Measurements from ENCODE around the gene IL1RN. TPM values are rescaled to one million over a fixed set of nuclear protein-coding genes. Genes with fewer than 3 reads are reported as not detected.

Gene IL1RN
- polyA plus RNA-seq, 1 donor, result 0.39 TPM

GRCh38 chr2:113127646-113128570, 510 bp downstream of the IL1RN start:
- no peaks in the 10 kb centered on the region for H3K4me1 ChIP-seq (ENCODE audit: control insufficient read depth, insufficient read depth, low read length)
- no peaks in the 10 kb centered on the region for H3K27me3 ChIP-seq (ENCODE audit: control insufficient read depth, insufficient read depth, low read length)
- WGBS (ENCODE audit: insufficient coverage, low lambda C conversion rate), result no CpG with 5 or more reads among the region's 15 CpGs
- no peaks in the 10 kb centered on the region for H3K9me3 ChIP-seq (ENCODE audit: control insufficient read depth, low read depth, low read length)
- DNase-seq, result no peak
- H3K36me3 ChIP-seq (ENCODE audit: control insufficient read depth, insufficient read depth, low read length), result no peaks in the 10 kb centered on the region
- H3K27ac ChIP-seq (ENCODE audit: low read length), result no peak overlapping the region
- no peak overlapping the region for H3K4me3 ChIP-seq (ENCODE audit: low read length)

- Histone ChIP-seq H3K4me3 (ENCODE audit: low read length) (no peak overlapping the region), H3K4me1 (ENCODE audit: control insufficient read depth, insufficient read depth, low read length) (peaks cover 4% of the 10 kb centered on the region), H3K36me3 (ENCODE audit: control insufficient read depth, insufficient read depth, low read length) (no peaks in the 10 kb centered on the region), H3K27ac (ENCODE audit: low read length) (no peak overlapping the region), H3K27me3 (ENCODE audit: control insufficient read depth, insufficient read depth, low read length) (no peaks in the 10 kb centered on the region), H3K9me3 (ENCODE audit: control insufficient read depth, low read depth, low read length) (no peaks in the 10 kb centered on the region)
- DNase-seq, result no peak
- no CpG with 5 or more reads among the region's 2 CpGs for WGBS (ENCODE audit: insufficient coverage, low lambda C conversion rate)
Observed at GRCh38 chr2:113129519-113130078, 2.2 kb downstream of the IL1RN start.

DNA sequence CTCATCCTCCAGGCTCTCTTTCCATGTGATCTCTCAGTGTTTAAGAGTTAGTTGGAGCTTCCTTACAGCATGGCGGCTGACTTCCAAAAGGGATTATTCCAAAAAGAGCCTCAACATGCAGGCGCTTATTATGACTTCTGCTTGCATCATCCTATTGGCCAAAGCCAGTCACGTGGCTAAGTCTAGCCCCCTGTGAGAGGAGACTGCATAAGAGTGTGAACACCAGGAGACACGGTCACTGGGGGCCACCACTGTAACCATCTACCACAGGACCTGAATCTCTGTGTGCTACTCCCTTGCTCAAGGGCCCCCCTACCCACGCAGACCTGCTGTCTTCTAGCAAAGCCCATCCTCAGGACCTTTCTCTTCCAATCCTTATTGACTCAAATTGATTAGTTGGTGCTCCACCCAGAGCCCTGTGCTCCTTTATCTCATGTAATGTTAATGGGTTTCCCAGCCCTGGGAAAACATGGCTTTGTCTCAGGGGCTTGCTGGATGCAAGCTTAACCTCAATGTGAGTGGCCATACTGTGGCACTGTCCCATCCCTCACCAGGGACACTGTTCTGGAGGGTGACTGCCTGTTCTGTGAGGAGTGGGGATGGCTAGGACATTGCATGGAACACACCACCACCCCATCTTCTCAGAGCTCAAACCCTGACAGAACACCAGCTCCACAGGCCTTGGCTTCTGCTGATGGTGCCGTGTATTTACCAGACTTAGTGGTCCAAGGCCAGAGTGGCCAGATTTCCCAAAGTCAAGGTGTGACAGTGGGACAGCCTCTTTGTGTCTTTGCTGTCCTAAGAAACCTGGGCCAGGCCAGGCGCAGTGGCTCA, 4.2 kb downstream of the IL1RN start:
- Histone ChIP-seq H3K27ac (ENCODE audit: low read length) (no peak overlapping the region), H3K36me3 (ENCODE audit: control insufficient read depth, insufficient read depth, low read length) (no peaks in the 10 kb centered on the region), H3K4me1 (ENCODE audit: control insufficient read depth, insufficient read depth, low read length) (peaks cover 4% of the 10 kb centered on the region), H3K27me3 (ENCODE audit: control insufficient read depth, insufficient read depth, low read length) (no peaks in the 10 kb centered on the region), H3K4me3 (ENCODE audit: low read length) (no peak overlapping the region), H3K9me3 (ENCODE audit: control insufficient read depth, low read depth, low read length) (no peaks in the 10 kb centered on the region)
- WGBS (ENCODE audit: insufficient coverage, low lambda C conversion rate), result no CpG with 5 or more reads among the region's 7 CpGs
- no peak for DNase-seq

GRCh38 chr2:113132414-113133021, 5.1 kb downstream of the IL1RN start:
- Histone ChIP-seq H3K4me3 (ENCODE audit: low read length) (no peak overlapping the region), H3K27ac (ENCODE audit: low read length) (no peak overlapping the region), H3K36me3 (ENCODE audit: control insufficient read depth, insufficient read depth, low read length) (no peaks in the 10 kb centered on the region), H3K4me1 (ENCODE audit: control insufficient read depth, insufficient read depth, low read length) (peaks cover 4% of the 10 kb centered on the region), H3K27me3 (ENCODE audit: control insufficient read depth, insufficient read depth, low read length) (no peaks in the 10 kb centered on the region), H3K9me3 (ENCODE audit: control insufficient read depth, low read depth, low read length) (no peaks in the 10 kb centered on the region)
- WGBS (ENCODE audit: insufficient coverage, low lambda C conversion rate), result no CpG with 5 or more reads among the region's 17 CpGs
- no peak for DNase-seq

DNA sequence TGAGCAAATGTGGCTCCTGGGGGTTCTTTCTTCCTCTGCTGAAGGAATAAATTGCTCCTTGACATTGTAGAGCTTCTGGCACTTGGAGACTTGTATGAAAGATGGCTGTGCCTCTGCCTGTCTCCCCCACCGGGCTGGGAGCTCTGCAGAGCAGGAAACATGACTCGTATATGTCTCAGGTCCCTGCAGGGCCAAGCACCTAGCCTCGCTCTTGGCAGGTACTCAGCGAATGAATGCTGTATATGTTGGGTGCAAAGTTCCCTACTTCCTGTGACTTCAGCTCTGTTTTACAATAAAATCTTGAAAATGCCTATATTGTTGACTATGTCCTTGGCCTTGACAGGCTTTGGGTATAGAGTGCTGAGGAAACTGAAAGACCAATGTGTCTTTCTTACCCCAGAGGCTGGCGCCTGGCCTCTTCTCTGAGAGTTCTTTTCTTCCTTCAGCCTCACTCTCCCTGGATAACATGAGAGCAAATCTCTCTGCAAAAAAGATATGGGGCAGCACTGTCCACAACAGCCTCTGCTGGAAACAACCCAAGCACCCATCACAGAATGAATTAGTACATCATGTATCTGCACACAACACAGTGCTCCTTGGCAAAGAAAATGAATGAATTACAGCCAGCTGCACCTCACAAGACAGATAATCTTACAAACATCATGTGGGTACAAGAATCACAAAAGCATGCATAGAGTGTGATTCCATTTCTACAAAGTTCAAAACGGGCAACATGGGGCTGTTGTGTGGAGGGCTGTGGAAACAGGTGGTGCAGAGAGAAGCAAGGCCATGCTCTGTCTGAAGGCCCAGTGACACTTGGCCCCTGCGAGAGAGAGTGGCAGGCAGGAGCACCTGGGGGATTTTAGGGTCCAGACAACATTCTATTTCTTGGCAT, 6.6 kb downstream of the IL1RN start:
- Histone ChIP-seq H3K27ac (ENCODE audit: low read length) (no peak overlapping the region), H3K9me3 (ENCODE audit: control insufficient read depth, low read depth, low read length) (no peaks in the 10 kb centered on the region), H3K36me3 (ENCODE audit: control insufficient read depth, insufficient read depth, low read length) (no peaks in the 10 kb centered on the region), H3K27me3 (ENCODE audit: control insufficient read depth, insufficient read depth, low read length) (no peaks in the 10 kb centered on the region), H3K4me3 (ENCODE audit: low read length) (no peak overlapping the region), H3K4me1 (ENCODE audit: control insufficient read depth, insufficient read depth, low read length) (peaks cover 9% of the 10 kb centered on the region)
- WGBS (ENCODE audit: insufficient coverage, low lambda C conversion rate), result no CpG with 5 or more reads among the region's 7 CpGs
- peak in 1 of 2 donors; percentile 78 for DNase-seq

GRCh38 chr2:113134717-113135116, 7.3 kb downstream of the IL1RN start:
- Histone ChIP-seq H3K4me1 (ENCODE audit: control insufficient read depth, insufficient read depth, low read length) (peaks cover 13% of the 10 kb centered on the region), H3K27ac (ENCODE audit: low read length) (no peak overlapping the region), H3K36me3 (ENCODE audit: control insufficient read depth, insufficient read depth, low read length) (no peaks in the 10 kb centered on the region), H3K9me3 (ENCODE audit: control insufficient read depth, low read depth, low read length) (no peaks in the 10 kb centered on the region), H3K4me3 (ENCODE audit: low read length) (no peak overlapping the region), H3K27me3 (ENCODE audit: control insufficient read depth, insufficient read depth, low read length) (no peaks in the 10 kb centered on the region)
- no peak for DNase-seq

DNA sequence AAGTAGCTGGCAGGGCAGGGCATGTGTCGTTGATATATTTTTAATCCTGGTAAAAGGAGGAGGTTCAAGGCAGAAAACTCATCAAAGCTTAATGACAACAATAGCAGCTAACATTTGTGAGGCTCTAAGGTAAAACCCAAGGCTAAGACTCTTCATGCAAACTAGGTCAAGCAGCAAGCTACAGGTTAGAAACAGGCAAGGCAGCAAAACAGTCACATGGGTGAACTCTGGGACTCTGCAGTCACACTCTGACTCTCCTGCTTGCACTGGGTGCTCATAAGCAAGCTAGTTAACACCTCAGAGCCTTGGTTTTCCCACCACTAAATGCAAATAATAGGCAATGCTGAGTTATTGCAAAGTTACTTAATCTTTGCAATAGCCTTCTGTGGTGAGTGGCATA, 7.9 kb downstream of the IL1RN start:
- no peaks in the 10 kb centered on the region for H3K27me3 ChIP-seq (ENCODE audit: control insufficient read depth, insufficient read depth, low read length)
- no peak overlapping the region for H3K27ac ChIP-seq (ENCODE audit: low read length)
- peak in 1 of 2 donors; percentile 44 for DNase-seq
- H3K36me3 ChIP-seq (ENCODE audit: control insufficient read depth, insufficient read depth, low read length), result no peaks in the 10 kb centered on the region
- H3K9me3 ChIP-seq (ENCODE audit: control insufficient read depth, low read depth, low read length), result no peaks in the 10 kb centered on the region
- no CpG with 5 or more reads among the region's 1 CpG for WGBS (ENCODE audit: insufficient coverage, low lambda C conversion rate)
- no peak overlapping the region for H3K4me3 ChIP-seq (ENCODE audit: low read length)
- peaks cover 13% of the 10 kb centered on the region for H3K4me1 ChIP-seq (ENCODE audit: control insufficient read depth, insufficient read depth, low read length)

- no peak overlapping the region for H3K4me3 ChIP-seq (ENCODE audit: low read length)
- peak in 1 of 2 donors; percentile 47 for DNase-seq
- H3K27me3 ChIP-seq (ENCODE audit: control insufficient read depth, insufficient read depth, low read length), result no peaks in the 10 kb centered on the region
- no peaks in the 10 kb centered on the region for H3K9me3 ChIP-seq (ENCODE audit: control insufficient read depth, low read depth, low read length)
- no peak overlapping the region for H3K27ac ChIP-seq (ENCODE audit: low read length)
- no peaks in the 10 kb centered on the region for H3K36me3 ChIP-seq (ENCODE audit: control insufficient read depth, insufficient read depth, low read length)
- no CpG with 5 or more reads among the region's 8 CpGs for WGBS (ENCODE audit: insufficient coverage, low lambda C conversion rate)
- peaks cover 13% of the 10 kb centered on the region for H3K4me1 ChIP-seq (ENCODE audit: control insufficient read depth, insufficient read depth, low read length)
Observed at GRCh38 chr2:113136828-113137775, 9.7 kb downstream of the IL1RN start.

- Histone ChIP-seq H3K27me3 (ENCODE audit: control insufficient read depth, insufficient read depth, low read length) (no peaks in the 10 kb centered on the region), H3K36me3 (ENCODE audit: control insufficient read depth, insufficient read depth, low read length) (no peaks in the 10 kb centered on the region), H3K4me1 (ENCODE audit: control insufficient read depth, insufficient read depth, low read length) (peaks cover 13% of the 10 kb centered on the region), H3K9me3 (ENCODE audit: control insufficient read depth, low read depth, low read length) (no peaks in the 10 kb centered on the region), H3K4me3 (ENCODE audit: low read length) (no peak overlapping the region), H3K27ac (ENCODE audit: low read length) (no peak overlapping the region)
- 100% methylated on average over 1 of the region's 1 CpG for WGBS (ENCODE audit: insufficient coverage, low lambda C conversion rate)
- DNase-seq, result no peak
Observed at GRCh38 chr2:113137827-113138226, 10.4 kb downstream of the IL1RN start.

Data from large intestine (tissue), 3 donors.